Panc1 (cell line): ENCODE results near the gene DAB1. TPM values are rescaled to one million over a fixed set of nuclear protein-coding genes. Genes with fewer than 3 reads are reported as not detected.

Source experiments
- ATAC-seq: fragments of 200-7000 bp; cut with Tn5 transposase; 2 replicates; pipeline ENCODE4 v1.9.1; 2020; ENCODE audit warnings: mild to moderate bottlenecking, moderate library complexity
- BruUV-seq: library from RNA; stranded (reverse); fragments of 400-500 nt; replicated peaks from 2 replicates; lab custom pipeline; 2021; lab: Mats Ljungman, UMichigan
- CTCF ChIA-PET: fragments of 300-600 bp; sonication (Branson Sonifier 250); formaldehyde crosslinking; loops from one replicate; lab custom pipeline; 2022; ENCODE audit warnings: antibody characterized with exemption; lab: Charles Lee
- POLR2A ChIA-PET: fragments of 300-600 bp; sonication (Branson Sonifier 250); formaldehyde crosslinking; loops from one replicate; lab custom pipeline; 2022; ENCODE audit warnings: antibody characterized with exemption; lab: Charles Lee
- DNase-seq: peaks from one replicate; pipeline ENCODE4 v3.0.0-alpha.2; 2010; ENCODE audit warnings: low read depth, low spot score
- H3K27ac ChIP-seq: 2 replicates; pipeline ENCODE4 v1.5.1; 2011; ENCODE audit warnings: mild to moderate bottlenecking, low read length, inconsistent platforms
- H3K27me3 ChIP-seq: fragments of 200-500 bp; sonication (Bioruptor generic); 2 replicates; pipeline ENCODE4 v1.6.0; 2014; ENCODE audit warnings: low read length, inconsistent platforms; ENCODE audit not compliant: control insufficient read depth, insufficient read depth
- H3K36me3 ChIP-seq: fragments of 200-500 bp; sonication (Bioruptor generic); 2 replicates; pipeline ENCODE4 v1.5.1; 2014; ENCODE audit warnings: inconsistent platforms, mild to moderate bottlenecking, low read length, moderate library complexity; ENCODE audit not compliant: control insufficient read depth, insufficient read depth
- H3K4me1 ChIP-seq: 2 replicates; pipeline ENCODE4 v1.5.1; 2011; ENCODE audit warnings: inconsistent platforms, mild to moderate bottlenecking, low read length, moderate library complexity; ENCODE audit not compliant: control insufficient read depth, insufficient read depth
- H3K4me3 ChIP-seq, 2 experiments: 2 replicates each; pipeline ENCODE4 v1.5.1; 2011 to 2012; ENCODE audit warnings: low read depth in 2 of 2, low read length in 2 of 2, mild to moderate bottlenecking in 2 of 2, inconsistent platforms in 1 of 2, moderate library complexity in 1 of 2
- H3K9me3 ChIP-seq: fragments of 200-500 bp; sonication (Bioruptor generic); 2 replicates; pipeline ENCODE4 v1.5.1; 2014; ENCODE audit warnings: low read depth, mild to moderate bottlenecking, inconsistent platforms, low read length, moderate library complexity; ENCODE audit not compliant: control insufficient read depth, insufficient read depth
- CTCF ChIP-seq: fragments of 450-650 bp; IDR thresholded peaks from 2 replicates; pipeline ENCODE4 v1.5.1; 2017; ENCODE audit warnings: mild to moderate bottlenecking
- POLR2AphosphoS5 ChIP-seq: IDR thresholded peaks from 2 replicates; pipeline ENCODE4 v1.6.1; 2012; ENCODE audit warnings: mild to moderate bottlenecking, low read depth, low read length, moderate library complexity
- REST ChIP-seq, 2 experiments: IDR thresholded peaks; 2 replicates each; pipeline ENCODE4 v1.6.1; 2011 to 2012; ENCODE audit warnings: low read depth in 2 of 2, control low read depth in 1 of 2, low read length in 1 of 2, mild to moderate bottlenecking in 1 of 2, moderate library complexity in 1 of 2; ENCODE audit not compliant: insufficient read depth in 1 of 2
- SIN3A ChIP-seq: IDR thresholded peaks from 2 replicates; pipeline ENCODE4 v1.6.1; 2012; ENCODE audit warnings: low read depth, mild to moderate bottlenecking, low read length, moderate library complexity, borderline replicate concordance; ENCODE audit not compliant: insufficient read depth
- TCF7L2 ChIP-seq: IDR thresholded peaks from 2 replicates; pipeline ENCODE4 v1.6.1; 2011; ENCODE audit warnings: mild to moderate bottlenecking, low read depth, low read length, inconsistent platforms
- in situ Hi-C: cut with HindIII; loops from 2 replicates; pipeline ENCODE4 v1.10.0; 2016; ENCODE audit warnings: low sequenced_read_pairs, low pct_unique_long_range_greater_than_20kb
- intact Hi-C: fragments of 100-400 bp; cut with micrococcal nuclease; formaldehyde crosslinking; loops from one replicate; pipeline ENCODE4 v1.10.0; 2022; ENCODE audit not compliant: unreplicated experiment
- total RNA-seq: library from RNA; stranded (reverse); gene quantifications from one replicate; pipeline ENCODE4 v1.2.1, GENCODE V29; 2021; ENCODE audit not compliant: unreplicated experiment

Gene DAB1
- total RNA-seq, 1 experiment from 2014 or later: 0.05 TPM

DNA sequence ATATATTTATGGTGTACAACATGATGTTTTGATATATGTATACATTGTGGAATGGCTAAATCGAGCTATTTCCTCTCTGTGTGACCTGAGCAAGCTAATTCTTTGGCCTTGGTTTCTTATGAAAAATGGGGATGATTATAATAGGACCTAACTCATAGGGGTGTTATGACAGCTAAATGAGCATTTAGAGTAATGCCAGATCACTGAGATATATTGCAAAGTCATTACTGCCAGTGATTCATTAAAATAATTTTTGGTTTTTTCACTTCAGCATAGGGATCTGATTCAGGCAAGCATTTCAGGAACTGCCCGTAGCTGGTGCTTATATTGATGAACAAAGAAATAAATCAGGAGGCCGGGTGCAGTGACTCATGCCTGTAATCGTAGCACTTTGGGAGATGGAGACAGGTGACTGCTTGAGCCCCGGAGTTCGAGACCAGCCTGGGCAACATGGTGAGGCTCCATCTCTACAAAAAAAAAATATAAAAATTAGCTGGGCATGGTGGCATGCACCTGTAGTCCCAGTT is 30.7 kb downstream of the DAB1 start:
- H3K4me3 ChIP-seq: no peak overlapping the region
- POLR2A ChIA-PET: no interaction called here
- intact Hi-C loops: no loop called here
- no peaks in the 10 kb centered on the region for H3K9me3 ChIP-seq
- no peak overlapping the region for H3K27ac ChIP-seq
- TF ChIP-seq CTCF (no peak), REST (IDR thresholded peaks at IDR 0.05; ENCODE audit: insufficient read depth in 1 of 2, low read depth in 2 of 2, low read length in 1 of 2) (no peak), POLR2AphosphoS5 (no peak), TCF7L2 (no peak), SIN3A (no peak)
- CTCF ChIA-PET: no interaction called here
- no peaks in the 10 kb centered on the region for H3K4me1 ChIP-seq
- in situ Hi-C loops: no loop called here
- no peaks in the 10 kb centered on the region; the same call in 1 of the 2 replicates for H3K27me3 ChIP-seq
- H3K36me3 ChIP-seq: no peaks in the 10 kb centered on the region
- BruUV-seq: no TSS peak
- DNase-seq: no peak
- ATAC-seq: no peak

GRCh38 chr1:57385336-57385735 is 38.5 kb downstream of the DAB1 start:
- H3K4me1 ChIP-seq: no peaks in the 10 kb centered on the region
- H3K27me3 ChIP-seq: no peaks in the 10 kb centered on the region
- DNase-seq (no peak), ATAC-seq (no peak)
- POLR2A ChIA-PET: no interaction called here
- TF ChIP-seq REST (IDR thresholded peaks at IDR 0.05; ENCODE audit: insufficient read depth in 1 of 2, low read depth in 2 of 2, low read length in 1 of 2) (no peak), TCF7L2 (no peak), POLR2AphosphoS5 (no peak), CTCF (no peak), SIN3A (no peak)
- in situ Hi-C loops (no loop called here), intact Hi-C loops (no loop called here)
- H3K9me3 ChIP-seq: no peaks in the 10 kb centered on the region
- no peaks in the 10 kb centered on the region for H3K36me3 ChIP-seq
- no TSS peak for BruUV-seq
- CTCF ChIA-PET: no interaction called here
- no peak overlapping the region for H3K4me3 ChIP-seq
- no peak overlapping the region for H3K27ac ChIP-seq
